SJSA1 (cell line): ENCODE measurements around the gene KDM5B. TPM values are rescaled to one million over a fixed set of nuclear protein-coding genes. Genes with fewer than 3 reads are reported as not detected.
A peak's percentile ranks its signal among the peaks of the same experiment; 100 is the strongest.

Source experiments
- DNase-seq, 2 experiments: peaks; one replicate each; pipeline ENCODE4 v3.0.0-alpha.2; 2015 to 2020; ENCODE audit warnings: low spot score in 2 of 2, low read depth in 1 of 2
- H3K27ac ChIP-seq: fragments of 250-450 bp; sonication (Bioruptor Pico); 2 replicates; pipeline ENCODE4 v1.5.1; 2020; ENCODE audit warnings: mild to moderate bottlenecking, moderate library complexity
- H3K27me3 ChIP-seq: fragments of 250-450 bp; sonication (Bioruptor Pico); replicated peaks from 2 replicates; pipeline ENCODE4 v1.5.1; 2020; ENCODE audit warnings: mild to moderate bottlenecking, moderate library complexity
- H3K36me3 ChIP-seq: fragments of 250-450 bp; sonication (Bioruptor Pico); 2 replicates; pipeline ENCODE4 v1.5.1; 2020; ENCODE audit warnings: mild to moderate bottlenecking
- H3K4me1 ChIP-seq: fragments of 250-450 bp; sonication (Bioruptor Pico); replicated peaks from 2 replicates; pipeline ENCODE4 v1.6.1; 2021; ENCODE audit warnings: mild to moderate bottlenecking
- H3K4me3 ChIP-seq: fragments of 250-450 bp; sonication (Bioruptor Pico); 2 replicates; pipeline ENCODE4 v1.5.1; 2020; ENCODE audit warnings: mild to moderate bottlenecking
- H3K9me3 ChIP-seq: fragments of 250-450 bp; sonication (Bioruptor Pico); replicated peaks from 2 replicates; pipeline ENCODE4 v1.5.1; 2020; ENCODE audit warnings: mild to moderate bottlenecking
- total RNA-seq: library from RNA; depleted of rRNA; stranded (reverse); fragments of >200 nt; shearing (Covaris generic); gene quantifications from 2 replicates; pipeline ENCODE4 v1.2.3, GENCODE V29; 2014

KDM5B gene
- total RNA-seq, 1 experiment from 2014 or later = 34.2 TPM

GRCh38 chr1:202706851-202707250, 101.4 kb downstream of the KDM5B start:
- H3K9me3 ChIP-seq = no peaks in the 10 kb centered on the region
- peaks cover 10% of the 10 kb centered on the region for H3K4me1 ChIP-seq
- no peak for DNase-seq
- no peaks in the 10 kb centered on the region for H3K36me3 ChIP-seq
- no peak overlapping the region for H3K27ac ChIP-seq
- H3K4me3 ChIP-seq = no peak overlapping the region
- peaks cover 74% of the 10 kb centered on the region for H3K27me3 ChIP-seq

DNA sequence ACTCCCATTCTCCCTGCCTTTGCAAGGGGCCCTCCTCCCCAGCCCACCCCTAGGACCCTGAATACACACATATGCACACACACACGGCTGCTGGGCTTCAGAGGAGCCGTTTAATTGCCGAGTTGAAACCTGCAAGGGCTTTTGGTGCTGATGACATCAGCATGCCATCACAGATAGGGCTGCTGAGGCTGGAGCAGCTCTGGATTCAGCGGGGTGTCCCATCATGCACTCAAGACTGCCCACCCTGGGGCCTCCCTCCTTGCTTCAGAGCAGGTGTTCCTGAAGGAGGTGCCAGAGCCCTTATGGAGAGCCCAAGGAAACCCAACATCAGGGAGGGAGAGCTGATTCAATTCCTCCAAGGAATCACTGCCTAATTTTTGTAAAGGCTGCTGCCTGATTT, 103.6 kb downstream of the KDM5B start:
- Histone ChIP-seq H3K4me3 (no peak overlapping the region), H3K27ac (no peak overlapping the region), H3K9me3 (no peaks in the 10 kb centered on the region), H3K27me3 (peaks cover 72% of the 10 kb centered on the region), H3K4me1 (peaks cover under 1% of the 10 kb centered on the region), H3K36me3 (no peaks in the 10 kb centered on the region)
- DNase-seq = no peak

GRCh38 chr1:202703191-202703590, 105.0 kb downstream of the KDM5B start:
- H3K4me1 ChIP-seq = no peaks in the 10 kb centered on the region
- H3K27me3 ChIP-seq = peaks cover 61% of the 10 kb centered on the region
- no peak for DNase-seq
- no peak overlapping the region for H3K4me3 ChIP-seq
- no peaks in the 10 kb centered on the region for H3K36me3 ChIP-seq
- no peaks in the 10 kb centered on the region for H3K9me3 ChIP-seq
- no peak overlapping the region for H3K27ac ChIP-seq

GRCh38 chr1:202702088-202702487, 106.1 kb downstream of the KDM5B start:
- peaks cover 67% of the 10 kb centered on the region for H3K27me3 ChIP-seq

GRCh38 chr1:202701200-202701599, 107.0 kb downstream of the KDM5B start:
- Histone ChIP-seq H3K27me3 (peaks cover 68% of the 10 kb centered on the region), H3K36me3 (no peaks in the 10 kb centered on the region), H3K27ac (no peak overlapping the region), H3K4me3 (no peak overlapping the region), H3K4me1 (no peaks in the 10 kb centered on the region), H3K9me3 (no peaks in the 10 kb centered on the region)
- no peak for DNase-seq

More at GRCh38 chr1:202702088-202702487, 106.1 kb downstream of the KDM5B start:
- H3K4me3 ChIP-seq = no peak overlapping the region
- no peaks in the 10 kb centered on the region for H3K36me3 ChIP-seq
- H3K4me1 ChIP-seq = no peaks in the 10 kb centered on the region
- no peak for DNase-seq
- H3K9me3 ChIP-seq = no peaks in the 10 kb centered on the region
- H3K27ac ChIP-seq = no peak overlapping the region

GRCh38 chr1:202700061-202700460, 108.2 kb downstream of the KDM5B start:
- Histone ChIP-seq H3K4me1 (no peaks in the 10 kb centered on the region), H3K27me3 (peaks cover 63% of the 10 kb centered on the region)

GRCh38 chr1:202698276-202698675, 109.9 kb downstream of the KDM5B start:
- peaks cover 53% of the 10 kb centered on the region for H3K27me3 ChIP-seq
- H3K4me1 ChIP-seq = no peaks in the 10 kb centered on the region
- no peaks in the 10 kb centered on the region for H3K9me3 ChIP-seq
- no peak overlapping the region for H3K4me3 ChIP-seq
- DNase-seq = no peak
- no peak overlapping the region for H3K27ac ChIP-seq
- H3K36me3 ChIP-seq = no peaks in the 10 kb centered on the region

More at GRCh38 chr1:202700061-202700460, 108.2 kb downstream of the KDM5B start:
- no peak for DNase-seq
- H3K9me3 ChIP-seq = no peaks in the 10 kb centered on the region
- H3K27ac ChIP-seq = no peak overlapping the region
- no peak overlapping the region for H3K4me3 ChIP-seq
- no peaks in the 10 kb centered on the region for H3K36me3 ChIP-seq

DNA sequence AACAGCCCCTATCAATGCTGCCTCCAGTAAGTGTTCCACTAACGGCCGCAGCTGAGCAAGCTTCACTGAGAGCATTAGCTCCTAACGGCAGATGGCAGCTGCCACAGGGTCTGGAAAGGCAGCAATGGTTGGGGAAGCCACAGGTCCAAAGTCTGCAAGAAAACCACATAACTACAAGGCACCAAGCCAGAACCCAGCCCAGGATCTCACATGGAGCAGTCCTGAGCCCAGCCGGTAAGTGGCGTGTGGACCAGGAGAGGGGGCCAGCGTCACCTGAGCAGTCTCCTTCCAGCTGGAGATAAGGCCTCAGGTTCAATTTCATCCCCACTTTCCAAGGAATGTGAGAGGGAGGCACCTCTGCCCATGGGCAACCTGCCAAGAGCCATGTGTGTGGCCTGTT, 111.2 kb downstream of the KDM5B start:
- no peaks in the 10 kb centered on the region for H3K9me3 ChIP-seq
- H3K4me3 ChIP-seq = no peak overlapping the region
- H3K36me3 ChIP-seq = no peaks in the 10 kb centered on the region
- peaks cover 52% of the 10 kb centered on the region for H3K27me3 ChIP-seq
- H3K4me1 ChIP-seq = no peaks in the 10 kb centered on the region
- no peak for DNase-seq
- H3K27ac ChIP-seq = no peak overlapping the region

DNA sequence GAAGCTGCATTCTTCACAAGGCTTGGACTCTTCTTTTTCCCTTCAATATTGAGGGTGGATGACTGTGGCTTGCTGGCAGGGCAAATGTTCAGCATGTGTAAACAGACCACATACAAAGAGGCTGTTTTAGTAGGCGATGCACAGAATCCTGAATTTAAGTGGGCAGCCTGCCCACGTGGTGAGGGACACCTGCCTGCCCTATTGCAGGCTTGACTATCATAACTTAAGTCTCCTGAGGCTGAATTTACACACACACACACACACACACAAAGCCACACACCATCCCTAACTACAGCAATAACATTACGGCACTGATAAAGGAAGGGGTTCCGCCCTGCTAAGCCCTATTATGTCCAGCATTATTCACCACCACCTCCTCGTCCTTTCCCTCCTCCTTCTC, 113.9 kb downstream of the KDM5B start:
- Histone ChIP-seq H3K36me3 (no peaks in the 10 kb centered on the region), H3K27me3 (peaks cover 36% of the 10 kb centered on the region), H3K4me3 (no peak overlapping the region), H3K27ac (no peak overlapping the region), H3K9me3 (no peaks in the 10 kb centered on the region), H3K4me1 (no peaks in the 10 kb centered on the region)
- DNase-seq = no peak

DNA sequence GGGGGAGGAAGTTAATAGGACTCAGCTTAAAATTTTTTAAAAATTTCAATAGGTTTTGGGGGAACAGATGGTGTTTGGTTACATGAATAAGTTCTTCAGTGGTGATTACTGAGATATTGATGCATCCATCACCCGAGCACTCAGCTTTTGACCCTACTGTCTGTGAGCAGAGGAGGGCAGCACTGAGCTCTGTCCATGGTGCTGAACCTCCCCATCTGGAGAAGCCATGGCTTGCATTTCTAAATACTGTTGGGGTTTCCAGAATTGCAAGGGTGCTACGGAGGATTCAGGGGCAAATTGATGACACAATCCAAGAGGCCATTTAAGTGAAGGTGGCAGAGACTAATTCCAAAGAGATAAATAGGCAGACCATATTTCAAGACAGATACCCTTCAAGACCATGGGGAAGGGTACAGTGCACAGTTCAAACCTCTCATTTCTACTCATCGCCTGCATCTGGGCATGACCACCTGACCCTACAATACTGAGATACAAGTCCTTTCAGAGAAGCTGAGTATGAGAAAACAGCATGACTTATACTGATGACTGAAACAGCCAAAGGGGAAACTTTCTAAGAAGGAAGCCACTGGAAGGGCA, 115.2 kb downstream of the KDM5B start:
- Histone ChIP-seq H3K9me3 (no peaks in the 10 kb centered on the region), H3K4me1 (no peaks in the 10 kb centered on the region), H3K4me3 (no peak overlapping the region), H3K27me3 (peaks cover 39% of the 10 kb centered on the region), H3K36me3 (no peaks in the 10 kb centered on the region), H3K27ac (no peak overlapping the region)
- peak; percentile 41 to 65 for DNase-seq

GRCh38 chr1:202691816-202692215, 116.4 kb downstream of the KDM5B start:
- H3K36me3 ChIP-seq = no peaks in the 10 kb centered on the region
- H3K27me3 ChIP-seq = peaks cover 27% of the 10 kb centered on the region
- no peak overlapping the region for H3K4me3 ChIP-seq
- H3K9me3 ChIP-seq = no peaks in the 10 kb centered on the region
- H3K27ac ChIP-seq = no peak overlapping the region
- H3K4me1 ChIP-seq = no peaks in the 10 kb centered on the region
- no peak for DNase-seq

- Histone ChIP-seq H3K36me3 (no peaks in the 10 kb centered on the region), H3K27ac (no peak overlapping the region), H3K4me3 (no peak overlapping the region), H3K4me1 (no peaks in the 10 kb centered on the region), H3K9me3 (no peaks in the 10 kb centered on the region), H3K27me3 (peaks cover 17% of the 10 kb centered on the region)
- no peak for DNase-seq
These were observed 118.5 kb downstream of the KDM5B start for GRCh38 chr1:202689493-202690342.

DNA sequence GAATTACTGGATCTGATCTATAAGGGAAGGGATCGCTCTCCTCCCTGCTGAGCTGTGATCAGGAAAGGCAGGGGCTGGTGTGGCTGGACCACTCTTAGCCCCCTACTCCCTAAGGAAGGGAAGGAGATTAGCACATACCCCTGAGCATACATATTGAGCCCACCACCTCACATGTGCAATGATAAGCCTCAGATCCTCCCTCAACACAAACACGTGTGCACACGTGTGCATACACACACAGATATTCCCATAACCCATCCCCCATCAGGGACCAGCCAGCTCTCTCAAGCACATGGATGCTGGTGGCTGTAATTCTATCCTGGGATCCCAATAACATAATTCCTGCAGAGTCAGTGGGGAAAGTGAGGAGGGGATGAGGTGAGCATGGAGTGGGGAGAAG, 119.1 kb downstream of the KDM5B start:
- peaks cover 19% of the 10 kb centered on the region for H3K27me3 ChIP-seq

DNA sequence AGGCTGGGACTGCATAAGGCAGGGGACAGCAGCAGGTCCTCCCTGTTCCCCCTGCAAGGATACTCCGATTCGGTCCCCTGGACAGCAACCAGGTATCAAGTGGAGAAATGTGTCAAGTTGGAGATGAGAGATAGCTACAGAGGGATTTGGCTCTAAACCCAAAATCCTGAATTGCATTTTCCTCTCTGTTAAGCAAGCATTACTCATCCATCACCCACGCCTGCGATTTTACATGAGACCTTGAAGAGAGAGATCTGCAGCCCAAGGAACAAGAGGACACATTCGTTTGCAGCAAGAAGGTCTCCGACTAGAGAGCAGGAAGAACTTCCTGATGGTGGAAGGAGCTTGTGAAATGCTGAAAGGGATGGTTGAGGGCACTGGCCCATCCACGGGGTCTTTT, 119.8 kb downstream of the KDM5B start:
- Histone ChIP-seq H3K36me3 (no peaks in the 10 kb centered on the region), H3K4me1 (no peaks in the 10 kb centered on the region), H3K4me3 (no peak overlapping the region), H3K27me3 (peaks cover 18% of the 10 kb centered on the region), H3K9me3 (no peaks in the 10 kb centered on the region), H3K27ac (no peak overlapping the region)
- DNase-seq = no peak

More for the DNA sequence above, 119.1 kb downstream of the KDM5B start:
- no peak for DNase-seq
- Histone ChIP-seq H3K4me3 (no peak overlapping the region), H3K27ac (no peak overlapping the region), H3K36me3 (no peaks in the 10 kb centered on the region), H3K4me1 (no peaks in the 10 kb centered on the region), H3K9me3 (no peaks in the 10 kb centered on the region)
